KMS-11 (cell line): ENCODE measurements around the gene KRT6A.
"Not testable (repeated sequence)": the region's sequence is repeated elsewhere in the genome, so short reads cannot be mapped to it uniquely, and the experiment has no call there.

Experiments used
- H2AFZ ChIP-seq: fragments of 200-600 bp; sonication (generic); 2 replicates; pipeline ENCODE4 v1.6.1; 2016; ENCODE audit warnings: antibody characterized with exemption, mixed run types, low read depth
- H3K27ac ChIP-seq: fragments of 200-600 bp; sonication (generic); 2 replicates; pipeline ENCODE4 v1.6.1; 2016; ENCODE audit warnings: mild to moderate bottlenecking, mixed run types
- H3K27me3 ChIP-seq: fragments of 200-600 bp; sonication (generic); 2 replicates; pipeline ENCODE4 v1.6.1; 2017; ENCODE audit warnings: mild to moderate bottlenecking, low read depth, mixed run types, moderate library complexity; ENCODE audit not compliant: insufficient read depth
- H3K36me3 ChIP-seq: fragments of 200-600 bp; sonication (generic); 2 replicates; pipeline ENCODE4 v1.6.1; 2017; ENCODE audit warnings: mild to moderate bottlenecking, mixed run types; ENCODE audit not compliant: insufficient read depth
- H3K4me1 ChIP-seq: fragments of 200-600 bp; sonication (generic); 2 replicates; pipeline ENCODE4 v1.6.1; 2016; ENCODE audit warnings: mild to moderate bottlenecking, low read depth, mixed run types; ENCODE audit not compliant: poor library complexity, severe bottlenecking
- H3K4me2 ChIP-seq: fragments of 200-600 bp; sonication (generic); 2 replicates; pipeline ENCODE4 v1.7.0; 2016; ENCODE audit warnings: mild to moderate bottlenecking, mixed run types
- H3K4me3 ChIP-seq: fragments of 200-600 bp; sonication (generic); IDR thresholded peaks from 2 replicates; pipeline ENCODE4 v1.6.1; 2017; ENCODE audit warnings: low read depth, low read length, mixed read lengths; ENCODE audit not compliant: insufficient read depth
- H3K79me2 ChIP-seq: fragments of 200-600 bp; sonication (generic); 2 replicates; pipeline ENCODE4 v1.6.1; 2016; ENCODE audit warnings: low read depth, mixed run types; ENCODE audit not compliant: insufficient read depth
- H3K9ac ChIP-seq: fragments of 200-600 bp; sonication (generic); 2 replicates; pipeline ENCODE4 v1.6.1; 2016; ENCODE audit warnings: mild to moderate bottlenecking, mixed run types
- H4K20me1 ChIP-seq: fragments of 200-600 bp; sonication (generic); 2 replicates; pipeline ENCODE4 v1.6.1; 2016; ENCODE audit warnings: mild to moderate bottlenecking, mixed run types; ENCODE audit not compliant: insufficient read depth
- CTCF ChIP-seq: fragments of 200-600 bp; sonication (generic); conservative IDR thresholded peaks from 2 replicates; pipeline ENCODE4 v1.6.1; 2017; ENCODE audit warnings: low read depth, mild to moderate bottlenecking, antibody characterized with exemption, low read length, moderate library complexity, mixed read lengths

The KRT6A gene

GRCh38 chr12:52502877-52503276 is 9.8 kb upstream of the KRT6A start:
- Histone ChIP-seq H3K4me2 (no peak overlapping the region), H3K4me3 (no peak overlapping the region), H3K9ac (no peak overlapping the region), H3K79me2 (no peaks in the 10 kb centered on the region), H3K27me3 (no peaks in the 10 kb centered on the region; the same call in 1 of the 2 replicates), H4K20me1 (no peaks in the 10 kb centered on the region), H3K27ac (no peak overlapping the region), H3K36me3 (no peaks in the 10 kb centered on the region), H2AFZ (no peak overlapping the region), H3K4me1 (no peaks in the 10 kb centered on the region)
- no peak for TF ChIP-seq CTCF

GRCh38 chr12:52501490-52501889 is 8.4 kb upstream of the KRT6A start:
- H3K27me3 ChIP-seq: no peaks in the 10 kb centered on the region; the same call in 1 of the 2 replicates

GRCh38 chr12:52500574-52500973 is 7.5 kb upstream of the KRT6A start:
- not testable (repeated sequence) for H3K79me2 ChIP-seq, H4K20me1 ChIP-seq, H3K9ac ChIP-seq, H3K4me3 ChIP-seq, H3K4me1 ChIP-seq, H3K36me3 ChIP-seq, H2AFZ ChIP-seq, H3K4me2 ChIP-seq, H3K27me3 ChIP-seq, H3K27ac ChIP-seq

More at GRCh38 chr12:52501490-52501889, 8.4 kb upstream of the KRT6A start:
- H2AFZ ChIP-seq: no peak overlapping the region
- no peaks in the 10 kb centered on the region for H3K4me1 ChIP-seq
- no peak overlapping the region for H3K4me2 ChIP-seq
- H3K36me3 ChIP-seq: no peaks in the 10 kb centered on the region
- H3K27ac ChIP-seq: no peak overlapping the region
- no peak for TF ChIP-seq CTCF
- no peak overlapping the region for H3K9ac ChIP-seq
- H3K79me2 ChIP-seq: no peaks in the 10 kb centered on the region
- no peak overlapping the region for H3K4me3 ChIP-seq
- H4K20me1 ChIP-seq: no peaks in the 10 kb centered on the region

- H3K79me2 ChIP-seq: no peaks in the 10 kb centered on the region
- H3K9ac ChIP-seq: no peak overlapping the region
- no peak overlapping the region for H2AFZ ChIP-seq
- no peak overlapping the region for H3K4me2 ChIP-seq
- H3K4me3 ChIP-seq: no peak overlapping the region
- H3K4me1 ChIP-seq: no peaks in the 10 kb centered on the region
- TF ChIP-seq CTCF: no peak
- no peak overlapping the region for H3K27ac ChIP-seq
- no peaks in the 10 kb centered on the region for H3K36me3 ChIP-seq
- no peaks in the 10 kb centered on the region for H4K20me1 ChIP-seq
- no peaks in the 10 kb centered on the region; the same call in 1 of the 2 replicates for H3K27me3 ChIP-seq
Observed at GRCh38 chr12:52499806-52500560, 6.9 kb upstream of the KRT6A start.

GRCh38 chr12:52498946-52499345 is 5.9 kb upstream of the KRT6A start:
- Histone ChIP-seq H3K27ac (no peak overlapping the region), H3K4me1 (no peaks in the 10 kb centered on the region), H3K27me3 (no peaks in the 10 kb centered on the region; the same call in 1 of the 2 replicates), H4K20me1 (no peaks in the 10 kb centered on the region), H3K4me2 (no peak overlapping the region), H3K9ac (no peak overlapping the region), H3K4me3 (no peak overlapping the region), H3K79me2 (no peaks in the 10 kb centered on the region), H2AFZ (no peak overlapping the region), H3K36me3 (no peaks in the 10 kb centered on the region)
- TF ChIP-seq CTCF: no peak
